Sigmoid colon (tissue), 4 donors: ENCODE data around the gene S100P.

Experiments used
- CTCF ChIP-seq, 4 experiments: fragments of 450-650 bp in 3 of 4; fragments of 200-600 bp in 1 of 4; IDR thresholded peaks; one replicate each; pipeline ENCODE4 v1.5.1; 2016 to 2019; ENCODE audit warnings: antibody characterized with exemption in 4 of 4, mild to moderate bottlenecking in 3 of 4, moderate library complexity in 2 of 4
- EP300 ChIP-seq, 4 donors: sonication (generic); formaldehyde crosslinking; IDR thresholded peaks; one replicate each; pipeline ENCODE4 v1.6.1; 2017; ENCODE audit warnings: antibody characterized with exemption in 4 of 4
- POLR2A ChIP-seq, 2 donors: fragments of 450-650 bp; IDR thresholded peaks; one replicate each; pipeline ENCODE4 v1.6.1; 2016; ENCODE audit warnings: antibody characterized with exemption in 2 of 2, mild to moderate bottlenecking in 2 of 2, moderate library complexity in 2 of 2
- POLR2AphosphoS5 ChIP-seq, 4 donors: sonication (generic); formaldehyde crosslinking; IDR thresholded peaks; one replicate each; pipeline ENCODE4 v1.6.1; 2017; ENCODE audit warnings: antibody characterized with exemption in 4 of 4

DNA sequence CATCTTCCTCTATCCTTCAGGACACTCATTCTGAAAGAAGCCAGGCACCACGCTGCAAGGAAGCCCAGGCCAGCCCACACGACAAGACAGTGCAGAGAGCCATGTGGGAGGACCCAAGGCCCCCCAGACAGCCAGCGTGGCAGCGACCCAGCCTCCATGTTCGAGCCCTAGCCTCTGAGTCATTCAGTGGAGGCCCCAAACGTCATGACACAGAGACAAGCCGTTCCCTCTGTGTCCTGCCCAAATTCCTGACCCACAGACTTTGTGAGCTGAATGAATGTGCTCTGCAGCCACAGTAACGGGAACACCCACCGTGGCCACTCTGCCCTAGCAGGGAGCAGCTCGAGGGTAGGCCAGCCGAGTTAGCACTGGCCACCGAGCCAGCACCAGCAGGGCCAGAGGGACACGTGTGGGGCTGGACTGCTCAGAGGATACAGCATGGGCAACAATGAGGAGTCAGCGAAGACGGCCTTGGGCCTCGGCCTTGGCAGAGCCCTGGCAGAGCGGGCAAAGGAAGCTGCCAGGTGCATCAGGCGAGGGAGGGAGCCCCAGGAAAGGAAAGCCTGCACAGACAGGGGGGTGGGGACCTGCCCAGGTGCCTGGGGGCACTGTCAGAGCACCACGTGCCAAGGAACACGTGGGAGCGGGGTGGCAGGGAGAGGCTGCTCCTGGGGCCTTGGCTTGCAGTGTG lies 30.9 kb downstream of the S100P start:
- TF ChIP-seq CTCF (IDR thresholded peaks at IDR 0.05) (no peak), POLR2A (IDR thresholded peaks at IDR 0.05) (no peak), EP300 (IDR thresholded peaks at IDR 0.05) (no peak), POLR2AphosphoS5 (IDR thresholded peaks at IDR 0.05) (no peak)
